Psoas muscle (tissue), 8 donors: ENCODE results near the gene TWF2. TPM values are rescaled to one million over a fixed set of nuclear protein-coding genes. Genes with fewer than 3 reads are reported as not detected.

ENCODE experiments used
- ATAC-seq, 4 donors: fragments of 200-7000 bp; cut with Tn5 transposase; one replicate each; pipeline ENCODE4 v1.9.1; 2020; ENCODE audit warnings: moderate library complexity in 3 of 4, mild to moderate bottlenecking in 2 of 4
- DNase-seq, 2 donors: peaks; one replicate each; pipeline ENCODE4 v3.0.0-alpha.2; 2020
- H3K27ac ChIP-seq: fragments of 200-600 bp; one replicate; pipeline ENCODE4 v1.8.0; 2022
- H3K27me3 ChIP-seq, 3 donors: fragments of 200-600 bp in 1 of 3; one replicate each; pipeline versions ENCODE4 v1.6.1 to v1.8.0; 2013 to 2022; ENCODE audit warnings: low read length in 2 of 3, mild to moderate bottlenecking in 2 of 3, moderate library complexity in 1 of 3; ENCODE audit not compliant: insufficient read depth in 3 of 3
- H3K36me3 ChIP-seq, 2 donors: fragments of 200-600 bp in 1 of 2; one replicate each; pipeline versions ENCODE4 v1.6.1 to v1.8.0; 2013 to 2022; ENCODE audit warnings: low read depth in 1 of 2, mild to moderate bottlenecking in 1 of 2, moderate library complexity in 1 of 2; ENCODE audit not compliant: insufficient read depth in 1 of 2
- H3K4me1 ChIP-seq: fragments of 200-600 bp; one replicate; pipeline ENCODE4 v1.8.0; 2022
- H3K4me3 ChIP-seq: fragments of 200-600 bp; one replicate; pipeline ENCODE4 v1.8.0; 2022; ENCODE audit warnings: mild to moderate bottlenecking
- H3K9me3 ChIP-seq: fragments of 200-600 bp; one replicate; pipeline ENCODE4 v1.8.0; 2022
- WGBS, 3 donors: extraction: QIAGEN DNeasy Blood & Tissue Kit; methylation state at CpG; one replicate each; pipeline versions ENCODE4 v1.1.6 to v1.1.7; 2013; 5-methylcytosine and 5-hydroxymethylcytosine counted together
- intact Hi-C, 2 donors: fragments of 100-400 bp; cut with DNase I; formaldehyde crosslinking; loops; one replicate each; pipeline versions ENCODE4 v1.11.0 to v1.14.2; 2022
- polyA plus RNA-seq, 3 donors: library from polyadenylated mRNA; stranded (reverse); fragments of 200-250 nt; gene quantifications; one replicate each; pipeline ENCODE4 v1.2.3, GENCODE V29; 2013
- total RNA-seq, 4 donors: library from RNA; stranded (reverse); fragmentation: NEBNext Ultra II Directional in 2 of 4; extraction: Animal tissue kit (Norgen Biotek cat#: 25700) in 2 of 4; gene quantifications; one replicate each; pipeline versions ENCODE4 v1.2.1 to v1.2.4, GENCODE V29; 2021 to 2023
- TF ChIP-seq, protein P1 (sequence below): fragments of 200-600 bp; IDR thresholded peaks from one replicate; pipeline ENCODE4 v1.8.0; 2022; ENCODE audit warnings: antibody characterized with exemption
- donor health status: healthy with polysubstance abuse.
- donor health status: DM: no; HTN: no; CAD: no; lungs with moderate emphysema.
- donor health status: Bipolar disorder and iron deficiency.
- donor health status: healthy.
- donor health status: DM: yes; HTN: yes; CAD: no.
- donor health status: DM: no; HTN: no; CAD: no.
- donor health status: DM: no; HTN: no; CAD: no.
- donor health status: DM: yes; HTN: yes; CAD: no.

The TWF2 gene
- total and polyA plus RNA-seq, 7 donors: 19.6 to 224 (median 136) TPM

DNA sequence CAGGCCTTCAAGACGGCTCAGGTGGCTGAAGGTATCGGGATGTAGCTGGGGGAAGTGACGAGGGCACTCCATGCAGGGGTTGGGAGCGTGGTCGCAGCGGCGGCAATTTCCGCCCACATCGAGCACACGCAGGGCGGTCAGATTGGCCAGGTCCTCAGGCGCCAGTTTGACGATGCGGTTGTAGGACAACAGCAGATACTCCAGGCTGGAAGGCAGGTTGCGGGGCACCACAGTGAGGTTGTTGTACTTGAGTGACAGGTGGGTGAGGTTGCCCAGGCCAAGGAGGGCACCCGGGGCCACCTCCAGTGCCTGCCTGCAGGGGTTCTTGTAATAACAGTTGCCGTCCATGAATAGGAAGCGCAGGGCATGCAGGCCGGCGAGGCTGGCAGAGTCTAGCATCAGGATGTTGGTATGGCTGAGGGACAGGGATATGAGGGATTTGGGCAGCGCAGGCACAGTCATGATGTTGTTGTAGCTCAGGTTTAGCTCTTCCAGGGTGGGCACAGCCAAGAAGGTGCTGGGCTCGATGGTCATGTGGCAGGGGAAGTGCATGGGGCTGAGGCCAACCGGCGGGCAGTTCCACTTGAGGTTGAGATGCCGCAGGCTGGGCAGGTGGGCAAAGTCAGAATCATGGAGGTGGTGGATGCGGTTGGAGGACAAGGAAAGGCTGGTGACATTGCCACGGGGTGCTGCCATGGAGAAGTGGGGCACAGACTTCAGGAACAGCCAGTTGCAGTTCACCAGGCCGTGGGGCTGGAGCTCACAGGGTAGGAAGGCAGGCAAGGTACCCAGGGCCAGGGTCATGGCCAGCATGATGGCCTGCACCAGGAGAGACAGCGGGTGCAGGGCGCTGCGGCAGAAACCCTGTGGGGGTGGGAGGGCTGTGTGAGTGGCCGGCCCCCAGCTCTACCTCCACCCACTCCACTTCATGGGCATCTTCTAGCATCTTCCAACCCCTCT, 15.2 kb downstream of the TWF2 start:
- H3K27me3 ChIP-seq: no peaks in the 10 kb centered on the region
- intact Hi-C loops: loop anchor here in 1 of 2 donors (5.0 kb wide), 1 partner anchor 184 kb away; no protein-coding TSS in a partner anchor

DNA sequence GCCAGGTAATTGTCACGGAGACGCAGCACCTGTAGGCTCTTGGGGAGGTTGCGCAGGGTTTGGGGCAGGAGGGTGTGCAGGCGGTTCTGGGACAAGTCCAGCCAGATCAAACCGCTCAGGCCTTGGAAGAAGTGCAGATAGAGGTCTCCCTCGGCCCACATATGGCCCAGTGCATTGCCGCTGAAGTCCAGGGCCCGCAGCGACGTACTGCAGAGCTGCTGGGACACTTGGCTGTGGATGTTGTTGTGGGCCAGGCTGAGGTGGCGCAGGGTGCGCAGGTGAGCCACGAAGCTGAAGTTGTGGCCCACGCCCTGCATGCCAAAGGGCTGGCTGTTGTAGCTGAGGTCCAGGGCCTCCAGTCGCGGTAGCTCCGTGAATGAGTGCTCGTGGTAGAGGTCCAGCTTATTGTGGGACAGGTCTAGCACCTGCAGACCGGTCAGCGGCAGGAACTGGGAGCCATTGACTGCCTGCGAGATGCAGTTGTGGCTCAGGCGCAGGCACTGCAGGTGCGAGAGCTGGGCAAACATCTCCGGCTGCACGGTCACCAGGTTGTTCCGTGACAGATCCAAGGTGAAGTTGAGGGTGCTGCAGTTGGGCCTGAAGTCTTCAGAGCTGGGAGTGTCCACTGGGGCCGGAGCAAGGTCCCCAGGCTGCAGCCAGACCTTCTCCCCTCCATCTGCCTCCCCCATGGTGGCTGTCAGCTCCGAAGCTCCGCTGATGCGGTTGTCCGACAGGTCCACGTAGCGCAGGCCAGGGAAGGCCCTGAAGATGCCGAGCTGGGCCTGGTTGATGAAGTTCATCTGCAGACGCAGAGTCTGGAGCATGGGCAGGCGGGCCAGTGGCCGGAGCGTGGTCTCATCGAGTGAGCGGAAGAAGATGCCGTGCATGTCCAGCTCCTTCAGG, 16.4 kb downstream of the TWF2 start:
- intact Hi-C loops: loop anchor here in 1 of 2 donors (5.0 kb wide), 1 partner anchor 185 kb away; no protein-coding TSS in a partner anchor
- Histone ChIP-seq H3K4me3 (no peak overlapping the region), H3K4me1 (peaks cover 7% of the 10 kb centered on the region), H3K36me3 (peaks cover 0 to 1% of the 10 kb centered on the region in 2 donors), H3K27ac (no peak overlapping the region), H3K9me3 (no peaks in the 10 kb centered on the region), H3K27me3 (no peaks in the 10 kb centered on the region)
- ATAC-seq (no peak), DNase-seq (no peak)
- TF ChIP-seq, protein P1, sequence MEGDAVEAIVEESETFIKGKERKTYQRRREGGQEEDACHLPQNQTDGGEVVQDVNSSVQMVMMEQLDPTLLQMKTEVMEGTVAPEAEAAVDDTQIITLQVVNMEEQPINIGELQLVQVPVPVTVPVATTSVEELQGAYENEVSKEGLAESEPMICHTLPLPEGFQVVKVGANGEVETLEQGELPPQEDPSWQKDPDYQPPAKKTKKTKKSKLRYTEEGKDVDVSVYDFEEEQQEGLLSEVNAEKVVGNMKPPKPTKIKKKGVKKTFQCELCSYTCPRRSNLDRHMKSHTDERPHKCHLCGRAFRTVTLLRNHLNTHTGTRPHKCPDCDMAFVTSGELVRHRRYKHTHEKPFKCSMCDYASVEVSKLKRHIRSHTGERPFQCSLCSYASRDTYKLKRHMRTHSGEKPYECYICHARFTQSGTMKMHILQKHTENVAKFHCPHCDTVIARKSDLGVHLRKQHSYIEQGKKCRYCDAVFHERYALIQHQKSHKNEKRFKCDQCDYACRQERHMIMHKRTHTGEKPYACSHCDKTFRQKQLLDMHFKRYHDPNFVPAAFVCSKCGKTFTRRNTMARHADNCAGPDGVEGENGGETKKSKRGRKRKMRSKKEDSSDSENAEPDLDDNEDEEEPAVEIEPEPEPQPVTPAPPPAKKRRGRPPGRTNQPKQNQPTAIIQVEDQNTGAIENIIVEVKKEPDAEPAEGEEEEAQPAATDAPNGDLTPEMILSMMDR: no peak
- WGBS, 3 donors: 81 to 87% (median 82%) methylated on average over 41 of the region's 41 CpGs

More for the DNA sequence above, 15.2 kb downstream of the TWF2 start:
- ATAC-seq (no peak), DNase-seq (no peak)
- Histone ChIP-seq H3K27ac (no peak overlapping the region), H3K9me3 (no peaks in the 10 kb centered on the region), H3K4me1 (peaks cover 5% of the 10 kb centered on the region), H3K36me3 (peaks cover 0 to 13% of the 10 kb centered on the region in 2 donors), H3K4me3 (no peak overlapping the region)
- WGBS, 3 donors: 91 to 93% (median 92%) methylated on average over 32 of the region's 32 CpGs
- TF ChIP-seq, protein P1: no peak

DNA sequence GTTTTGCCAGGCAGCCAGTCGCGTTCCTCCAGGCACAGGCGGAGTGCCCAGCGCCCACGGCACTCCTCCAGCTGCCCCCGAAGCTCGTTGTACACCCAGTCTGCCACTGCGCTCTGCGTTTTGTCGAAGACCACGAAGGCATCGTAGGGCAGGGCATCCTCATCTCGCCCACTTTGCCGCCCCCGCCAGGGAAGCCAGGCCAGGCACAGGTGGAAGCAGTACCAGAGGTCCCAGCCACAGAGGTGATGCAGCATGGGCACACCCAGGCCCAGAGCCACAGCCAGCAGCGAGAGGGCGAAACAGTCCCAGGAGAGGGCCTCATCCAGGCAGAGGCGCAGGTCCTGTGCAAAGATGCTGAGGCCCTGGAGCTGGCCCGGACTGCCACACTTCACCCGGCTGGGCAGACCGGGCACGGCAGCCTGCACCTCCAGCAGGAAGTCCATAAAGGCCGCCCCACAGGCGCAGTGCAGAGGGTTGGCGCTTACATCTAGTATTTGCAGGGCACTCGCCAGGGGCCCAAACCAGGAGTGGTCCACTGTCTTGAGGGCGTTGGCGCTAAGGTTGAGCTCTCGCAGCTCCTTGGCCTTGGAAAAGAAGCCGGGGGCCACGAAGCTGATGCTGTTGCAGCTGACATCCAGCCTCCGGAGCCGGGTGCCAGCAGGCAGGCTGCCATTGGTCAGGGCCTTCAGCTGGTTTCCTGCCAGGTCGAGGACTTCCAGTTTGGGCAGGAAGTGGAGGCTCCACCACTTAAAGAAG, 17.2 kb downstream of the TWF2 start:
- 65 to 74% (median 65%) methylated on average over 34 of the region's 34 CpGs for WGBS, 3 donors
- intact Hi-C loops: loop anchor here in 1 of 2 donors (2.0 to 5.0 kb wide), 2 partner anchors 119 to 186 kb away; no protein-coding TSS in a partner anchor
- H3K4me3 ChIP-seq: no peak overlapping the region
- TF ChIP-seq, protein P1: no peak
- DNase-seq (peak in 1 of 2 donors; percentile 48), ATAC-seq (no peak)
- no peak overlapping the region for H3K27ac ChIP-seq
- no peaks in the 10 kb centered on the region for H3K36me3 ChIP-seq
- no peaks in the 10 kb centered on the region for H3K27me3 ChIP-seq
- peaks cover 15% of the 10 kb centered on the region for H3K4me1 ChIP-seq
- no peaks in the 10 kb centered on the region for H3K9me3 ChIP-seq

DNA sequence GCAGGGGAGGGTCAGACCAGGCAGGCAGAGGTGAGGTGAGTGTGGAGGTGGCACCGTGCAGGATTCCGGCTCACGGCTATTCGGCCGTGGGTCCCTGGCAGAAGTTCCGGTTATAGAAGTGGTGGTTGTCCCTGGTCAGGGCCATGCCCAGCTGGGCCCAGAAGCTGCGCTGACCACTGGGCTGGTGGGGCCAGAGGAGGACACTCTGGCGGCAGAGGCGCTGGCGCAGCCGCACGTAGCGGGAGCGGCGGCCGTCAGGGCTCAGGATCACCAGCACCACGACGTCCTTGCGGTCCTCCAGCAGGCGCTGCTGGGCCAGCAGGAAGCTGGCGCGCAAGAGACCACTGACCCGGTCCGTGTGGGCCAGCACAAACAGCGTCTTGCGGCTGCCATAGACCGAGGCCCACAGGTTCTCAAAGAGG, 17.8 kb downstream of the TWF2 start:
- no peaks in the 10 kb centered on the region for H3K36me3 ChIP-seq
- H3K4me1 ChIP-seq: peaks cover 21% of the 10 kb centered on the region
- H3K9me3 ChIP-seq: no peaks in the 10 kb centered on the region
- ATAC-seq: no peak
- no peak for DNase-seq
- intact Hi-C loops: loop anchor here in 1 of 2 donors (2.0 to 5.0 kb wide), 2 partner anchors 120 to 186 kb away; no protein-coding TSS in a partner anchor
- no peak overlapping the region for H3K27ac ChIP-seq
- H3K27me3 ChIP-seq: no peaks in the 10 kb centered on the region
- TF ChIP-seq, protein P1: no peak
- H3K4me3 ChIP-seq: no peak overlapping the region
- WGBS, 3 donors: 90 to 93% (median 93%) methylated on average over 26 to 27 of the region's 27 CpGs
